NCI-H1417 treated with DMSO at 0.1 percent for 48 hours (cell line): ENCODE data around the gene ZBTB25.

Experiments used
- DNase-seq: peaks from one replicate; lab custom pipeline; 2025; lab: John Stamatoyannopoulos, UW

The ZBTB25 gene

DNA sequence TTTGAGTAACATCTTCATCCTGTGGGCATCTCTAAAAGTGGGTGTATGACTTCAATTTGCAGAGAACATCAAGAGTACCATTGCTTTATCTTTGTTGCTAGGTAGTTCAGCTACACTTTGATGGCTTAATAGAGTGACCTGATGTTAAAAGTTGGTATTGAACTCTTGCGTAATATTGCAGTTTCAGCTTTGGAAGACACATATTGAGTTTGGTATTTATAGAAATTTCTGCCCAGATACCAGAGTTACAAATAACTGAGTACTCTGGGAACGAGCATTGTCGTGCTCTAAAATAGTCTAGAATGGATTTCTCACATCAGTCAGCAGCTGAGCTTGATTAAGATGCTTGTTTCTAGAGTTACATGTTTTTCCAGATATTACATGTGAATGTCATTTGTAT, 63.1 kb downstream of the ZBTB25 start:
- DNase-seq, result no peak

GRCh38 chr14:64439141-64439540, 64.5 kb downstream of the ZBTB25 start:
- DNase-seq, result no peak

- DNase-seq, result no peak
Observed at GRCh38 chr14:64438181-64438841, 65.3 kb downstream of the ZBTB25 start.

- DNase-seq, result no peak
Observed at GRCh38 chr14:64434528-64434927, 69.1 kb downstream of the ZBTB25 start.

DNA sequence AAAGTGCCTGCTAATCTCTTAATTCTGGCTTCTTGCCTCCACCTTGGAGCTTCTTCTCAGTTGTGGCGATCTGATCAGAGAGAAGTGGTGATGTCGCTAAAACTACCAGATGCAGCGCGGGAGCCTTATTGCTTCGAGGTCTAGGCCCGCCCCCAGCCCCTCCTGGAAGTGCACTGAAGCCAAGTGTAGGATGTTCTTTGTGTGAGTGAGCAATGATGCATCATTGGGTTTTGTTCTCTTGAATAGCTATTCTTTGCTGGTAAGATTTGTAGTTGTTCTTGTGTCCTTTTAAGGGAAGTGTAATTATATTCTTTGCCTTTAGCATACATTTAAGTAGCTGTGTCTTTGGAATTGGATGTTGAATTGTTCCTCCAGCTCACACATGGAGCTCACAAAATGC, 79.7 kb downstream of the ZBTB25 start:
- DNase-seq, result no peak

GRCh38 chr14:64422756-64423155, 80.9 kb downstream of the ZBTB25 start:
- DNase-seq, result no peak

- DNase-seq, result no peak
Observed at GRCh38 chr14:64422005-64422404, 81.6 kb downstream of the ZBTB25 start.

- no peak for DNase-seq
Observed at GRCh38 chr14:64421166-64421565, 82.5 kb downstream of the ZBTB25 start.

DNA sequence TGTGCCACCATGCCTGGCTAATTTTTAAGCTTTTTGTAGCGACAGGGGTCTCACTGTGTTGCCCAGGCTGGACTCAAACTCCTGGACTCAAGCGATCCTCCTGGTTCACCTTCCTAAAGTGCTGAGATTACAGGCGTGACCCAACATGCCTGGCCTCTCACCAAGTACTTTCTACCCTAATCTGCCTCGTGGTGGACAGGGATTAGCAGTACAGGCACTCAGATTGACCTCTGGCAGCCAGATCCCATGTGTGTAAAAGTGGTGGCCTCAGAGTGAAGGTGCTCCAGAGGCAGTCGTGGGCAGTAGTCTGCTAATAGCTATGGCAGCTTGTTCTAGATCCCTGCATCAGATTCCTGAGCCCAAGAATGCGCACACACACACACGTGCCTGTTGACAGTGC, 84.6 kb downstream of the ZBTB25 start:
- DNase-seq, result no peak

GRCh38 chr14:64417771-64418125, 85.9 kb downstream of the ZBTB25 start:
- DNase-seq, result no peak

DNA sequence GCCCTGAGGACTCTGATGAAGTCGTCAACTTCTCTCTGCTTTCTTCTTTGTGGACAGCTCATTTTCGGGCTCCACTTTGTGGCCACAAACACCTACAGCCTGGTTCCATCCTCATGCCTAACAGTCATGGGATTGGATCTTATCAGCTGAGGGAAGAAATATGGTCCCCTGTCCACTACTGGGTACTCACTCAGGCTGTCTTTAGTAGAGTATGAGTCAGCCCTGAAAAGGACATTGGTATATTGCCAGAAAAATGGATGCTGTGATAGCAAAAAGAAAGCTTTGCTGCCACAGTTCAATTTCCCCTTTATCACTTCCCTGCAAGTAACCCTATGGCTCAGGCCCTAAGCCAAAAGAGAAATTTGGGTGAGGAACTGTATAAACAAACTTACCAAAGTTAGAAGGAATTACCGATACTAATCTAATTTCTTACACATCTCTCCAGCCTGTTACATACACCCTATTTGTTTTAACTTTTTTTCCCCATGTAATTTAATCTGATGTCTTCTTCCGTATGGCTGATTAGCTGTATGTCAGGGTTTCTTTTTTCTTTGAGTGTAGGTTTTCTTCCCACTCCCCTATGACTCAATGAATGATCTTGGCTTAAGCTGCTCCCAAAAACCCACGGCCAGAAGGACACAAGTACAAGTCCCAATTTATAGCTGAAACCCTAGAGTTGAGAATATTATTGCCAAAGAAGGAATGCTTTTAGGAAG, 86.4 kb downstream of the ZBTB25 start:
- DNase-seq, result no peak

GRCh38 chr14:64416348-64416932, 87.2 kb downstream of the ZBTB25 start:
- no peak for DNase-seq

DNA sequence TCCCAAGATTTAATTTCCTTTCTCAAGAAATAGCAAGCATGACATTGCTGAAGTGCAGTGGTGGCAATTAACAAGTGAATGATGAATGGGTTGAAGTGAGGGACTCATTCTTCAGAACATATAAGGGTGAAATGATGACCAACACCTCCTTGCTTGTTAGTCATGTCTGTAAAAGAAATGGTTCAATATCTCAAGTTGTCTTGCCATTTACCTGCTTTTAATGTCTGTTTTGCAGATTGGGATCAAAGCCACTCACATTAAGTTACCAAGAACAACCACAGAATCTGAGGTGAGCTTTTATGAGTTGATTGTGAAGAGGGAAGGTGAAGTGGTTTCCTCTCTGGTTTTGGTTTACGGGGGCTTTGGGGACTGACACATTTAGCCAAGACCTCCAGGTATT, 91.4 kb downstream of the ZBTB25 start:
- no peak for DNase-seq

DNA sequence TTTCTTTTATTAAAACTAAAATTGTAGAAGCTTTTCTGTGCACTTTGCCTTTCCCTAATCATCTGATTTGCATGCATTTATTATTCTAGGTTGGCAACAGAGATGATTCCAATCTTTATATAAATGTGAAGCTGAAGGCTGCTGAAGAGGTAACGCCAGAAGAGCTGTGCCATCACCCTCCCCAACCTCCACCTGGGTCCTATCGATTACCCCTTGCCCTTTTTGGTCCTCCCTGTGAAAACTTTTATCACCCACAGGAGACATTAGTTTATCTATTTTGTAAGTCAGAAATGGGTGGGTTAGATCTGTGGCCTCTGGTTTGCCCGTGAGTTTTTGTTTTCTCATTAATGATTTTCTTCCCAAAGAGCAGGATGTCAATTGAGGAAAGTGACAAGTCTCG, 92.6 kb downstream of the ZBTB25 start:
- no peak for DNase-seq

DNA sequence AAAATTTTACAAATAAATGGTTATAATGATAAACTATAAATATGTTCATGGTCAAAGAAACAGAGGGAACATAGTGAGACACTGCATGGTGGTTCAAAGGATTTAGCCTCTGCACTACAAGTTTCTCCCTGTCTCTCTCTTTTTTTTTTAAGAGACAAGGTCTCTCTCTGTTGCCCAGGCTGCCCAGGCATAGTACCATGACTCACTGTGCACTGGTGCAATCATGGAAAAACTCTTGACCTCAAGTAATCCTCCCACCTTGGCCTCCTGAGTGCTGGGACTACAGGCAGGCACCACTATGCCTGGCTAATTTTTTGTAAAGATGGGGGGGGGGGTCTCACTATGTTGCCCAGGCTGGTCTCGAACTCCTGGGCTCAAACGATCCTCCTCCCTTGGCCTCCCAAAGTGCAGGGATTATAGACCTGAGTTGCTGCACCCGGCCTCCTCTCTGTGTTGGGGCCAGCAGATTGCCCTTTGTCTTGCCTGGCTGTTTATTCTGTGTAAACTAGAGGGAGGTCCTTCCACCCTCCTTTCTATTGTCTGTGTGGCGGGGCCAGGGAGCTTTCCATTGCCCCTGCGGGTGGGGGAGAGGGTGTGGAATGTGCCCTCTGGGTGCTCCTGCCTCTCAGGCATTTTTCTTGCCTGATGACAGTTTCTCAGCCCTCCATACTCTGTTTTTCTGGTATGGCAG, 93.4 kb downstream of the ZBTB25 start:
- DNase-seq, result no peak

DNA sequence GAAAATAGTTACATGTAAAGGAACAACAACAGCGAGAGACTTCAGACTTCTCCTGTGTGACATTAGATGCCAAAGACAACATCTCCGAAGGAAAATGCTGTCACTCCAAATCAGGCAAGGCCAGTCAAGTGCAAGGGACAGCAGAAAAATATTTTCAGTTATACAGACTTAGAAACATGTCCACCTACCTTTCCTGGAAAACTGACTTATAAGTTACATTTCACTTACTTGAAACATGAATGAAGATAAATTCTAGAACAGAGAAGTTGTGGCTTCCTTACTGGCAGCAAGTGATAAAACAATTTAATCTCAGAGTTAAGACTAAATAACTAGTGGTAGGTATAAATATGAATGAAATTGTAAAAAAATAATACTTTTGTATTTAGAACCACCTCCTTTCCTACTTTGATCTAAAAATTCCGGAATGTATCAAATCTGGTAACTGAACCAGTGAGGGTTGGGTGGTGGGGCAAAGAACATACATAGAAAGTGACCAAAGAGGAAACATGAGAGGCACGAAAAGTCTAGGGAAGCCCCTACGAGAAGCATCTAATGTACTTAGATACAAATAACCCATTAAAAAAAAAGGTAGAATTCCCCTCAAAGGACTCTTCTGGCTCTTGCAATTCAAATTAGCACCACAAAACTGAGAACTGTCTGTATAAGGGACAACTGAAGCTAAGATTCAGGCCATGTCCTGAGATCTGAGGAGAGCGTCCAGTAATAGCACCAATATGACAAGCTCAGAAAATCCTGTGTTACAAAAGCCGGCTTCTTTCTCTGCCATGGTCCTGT, 94.3 kb downstream of the ZBTB25 start:
- DNase-seq, result no peak

DNA sequence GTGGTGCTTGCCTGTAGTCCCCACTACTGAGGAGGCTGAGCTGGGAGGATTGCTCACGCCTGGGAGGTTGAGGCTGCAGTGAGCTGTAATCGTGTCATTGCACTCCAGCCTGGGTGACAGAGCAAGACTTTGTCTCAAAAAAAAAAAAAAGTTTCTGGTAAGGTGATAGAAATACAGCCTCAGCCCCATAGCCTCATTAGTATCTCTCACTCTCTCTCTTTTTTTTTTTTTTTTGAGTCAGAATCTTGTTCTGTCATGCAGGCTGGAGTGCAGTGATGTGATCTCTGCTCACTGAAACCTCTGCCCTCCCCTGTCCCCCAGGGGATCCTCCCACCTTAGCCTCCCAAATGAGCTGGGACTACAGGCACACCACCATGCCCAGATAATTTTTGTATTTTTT, 96.3 kb downstream of the ZBTB25 start:
- no peak for DNase-seq

DNA sequence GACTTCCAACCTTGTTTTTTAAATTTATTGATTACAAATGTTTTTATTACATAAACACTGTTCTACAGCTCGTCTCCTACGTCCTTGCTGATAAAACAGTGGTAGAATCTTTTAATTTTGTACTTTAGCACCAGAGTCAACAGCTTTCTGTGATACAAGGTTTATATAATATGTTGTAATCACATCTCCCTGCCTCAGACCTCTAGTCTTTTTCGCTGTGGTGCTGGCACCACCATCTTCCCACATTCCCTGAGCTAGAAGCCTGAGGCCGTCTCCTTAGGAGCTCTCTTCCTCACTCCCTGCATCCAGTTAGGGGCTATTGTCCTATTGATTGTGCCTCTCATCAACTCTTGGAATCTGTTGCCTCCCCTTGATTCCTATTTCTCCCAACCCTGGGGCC, 98.3 kb downstream of the ZBTB25 start:
- DNase-seq, result no peak

DNA sequence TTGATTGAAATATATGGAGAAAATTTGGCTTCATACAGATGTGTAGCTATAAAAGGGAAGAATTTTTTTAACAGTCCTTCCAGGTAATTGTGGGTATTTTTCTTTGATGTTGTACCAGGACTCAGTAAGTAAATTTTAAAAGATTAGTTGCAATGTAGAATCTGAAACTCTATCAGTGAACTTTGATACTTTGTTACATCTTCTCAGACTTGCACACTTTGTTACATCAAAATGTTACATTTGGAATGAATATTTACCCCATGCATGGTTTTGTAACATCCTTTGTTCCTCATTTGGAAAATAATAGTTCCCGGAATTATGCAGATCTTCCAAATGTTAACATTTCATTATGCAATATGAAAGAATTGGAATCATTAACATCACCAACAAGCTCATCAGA, 101.7 kb downstream of the ZBTB25 start:
- DNase-seq, result no peak

GRCh38 chr14:64400829-64401459, 102.7 kb downstream of the ZBTB25 start:
- no peak for DNase-seq
